Measurements from ENCODE around the gene HTR1D.
"Not testable (repeated sequence)": the region's sequence is repeated elsewhere in the genome, so short reads cannot be mapped to it uniquely, and the experiment has no call there.

Gene HTR1D

GRCh38 chr1:23216771-23217420, 406 bp downstream of the HTR1D start:
- no peak for DNase-seq (ENCODE audit: low read depth)

GRCh38 chr1:23215751-23216449, 1.4 kb downstream of the HTR1D start:
- DNase-seq (ENCODE audit: low read depth), result no peak

- no peak for DNase-seq (ENCODE audit: low read depth)
Observed at GRCh38 chr1:23215291-23215690, 2.0 kb downstream of the HTR1D start.

GRCh38 chr1:23214640-23215039, 2.7 kb downstream of the HTR1D start:
- DNase-seq (ENCODE audit: low read depth), result no peak

GRCh38 chr1:23211955-23212354, 5.3 kb downstream of the HTR1D start:
- DNase-seq (ENCODE audit: low read depth), result no peak

GRCh38 chr1:23210963-23211362, 6.3 kb downstream of the HTR1D start:
- no peak for DNase-seq (ENCODE audit: low read depth)

- DNase-seq (ENCODE audit: low read depth), result no peak
Observed at GRCh38 chr1:23210351-23210785, 6.9 kb downstream of the HTR1D start.

- no peak for DNase-seq (ENCODE audit: low read depth)
Observed at GRCh38 chr1:23209770-23210169, 7.5 kb downstream of the HTR1D start.

GRCh38 chr1:23208527-23208926, 8.8 kb downstream of the HTR1D start:
- DNase-seq (ENCODE audit: low read depth), result no peak

GRCh38 chr1:23207733-23208132, 9.6 kb downstream of the HTR1D start:
- not testable (repeated sequence) for DNase-seq (ENCODE audit: low read depth)

GRCh38 chr1:23202263-23202749, 15.0 kb downstream of the HTR1D start:
- no peak for DNase-seq (ENCODE audit: low read depth)

- DNase-seq (ENCODE audit: low read depth), result no peak
Observed at GRCh38 chr1:23200883-23201282, 16.4 kb downstream of the HTR1D start.

- DNase-seq (ENCODE audit: low read depth), result no peak
Observed at GRCh38 chr1:23198373-23198772, 18.9 kb downstream of the HTR1D start.

- DNase-seq (ENCODE audit: low read depth), result no peak
Observed at GRCh38 chr1:23196627-23197328, 20.5 kb downstream of the HTR1D start.

GRCh38 chr1:23194119-23194984, 22.9 kb downstream of the HTR1D start:
- no peak for DNase-seq (ENCODE audit: low read depth)

GRCh38 chr1:23193391-23194118, 23.7 kb downstream of the HTR1D start:
- DNase-seq (ENCODE audit: low read depth), result no peak

- no peak for DNase-seq (ENCODE audit: low read depth)
Observed at GRCh38 chr1:23191199-23191598, 26.1 kb downstream of the HTR1D start.

GRCh38 chr1:23188936-23189452, 28.3 kb downstream of the HTR1D start:
- not testable (repeated sequence) for DNase-seq (ENCODE audit: low read depth)

GRCh38 chr1:23188434-23188884, 28.8 kb downstream of the HTR1D start:
- no peak for DNase-seq (ENCODE audit: low read depth)

- DNase-seq (ENCODE audit: low read depth), result no peak
Observed at GRCh38 chr1:23187637-23188036, 29.7 kb downstream of the HTR1D start.

GRCh38 chr1:23185381-23185780, 31.9 kb downstream of the HTR1D start:
- DNase-seq (ENCODE audit: low read depth), result no peak

Measured in stimulated activated CD8-positive, alpha-beta memory T cell treated with anti-CD3 and anti-CD28 coated beads, Interleukin-12 subunit alpha, Interleukin-12 subunit beta, amount 100 ng/mL, for 4 hours (primary cell).